ENCODE results near the gene WDR3. TPM values are rescaled to one million over a fixed set of nuclear protein-coding genes. Genes with fewer than 3 reads are reported as not detected.

The WDR3 gene
- total and polyA plus RNA-seq, 2 donors (not counting 3 experiments of a cell fraction or from before 2014, with no cell fraction given), result 12.4 to 27.7 TPM

DNA sequence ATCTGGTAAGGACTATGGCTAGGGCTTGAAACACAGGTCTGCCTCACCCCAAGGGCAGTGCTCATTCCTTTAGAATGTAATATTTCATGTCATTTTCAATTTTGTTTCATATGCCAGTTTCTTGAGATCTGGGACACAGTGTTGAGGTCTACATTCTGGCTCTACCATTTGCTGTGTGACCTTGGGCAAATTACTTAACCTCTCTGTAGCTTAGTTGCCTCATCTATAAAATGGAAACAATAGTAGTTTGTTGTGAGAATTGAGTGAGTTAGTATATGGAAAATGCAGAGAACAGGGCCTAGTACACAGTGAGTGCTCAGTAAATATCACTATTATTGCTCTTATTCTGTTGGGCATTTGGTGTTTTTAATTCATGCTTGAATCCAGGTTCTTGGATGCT, 84.4 kb downstream of the WDR3 start:
- Histone ChIP-seq H3K4me1 (ENCODE audit: control insufficient read depth, extremely low read depth, insufficient read depth, low read length) (no peaks in the 10 kb centered on the region), H3K27ac (ENCODE audit: insufficient read depth, low read depth, low read length) (no peak overlapping the region), H3K36me3 (ENCODE audit: control insufficient read depth in 2 of 2, extremely low read depth in 1 of 2, insufficient read depth in 2 of 2, low read length in 2 of 2) (no peaks in the 10 kb centered on the region), H3K27me3 (ENCODE audit: control insufficient read depth in 2 of 2, insufficient read depth in 2 of 2, low read length in 2 of 2) (no peaks in the 10 kb centered on the region), H3K9me1 (replicated peaks; ENCODE audit: control insufficient read depth, extremely low read depth, insufficient read depth, low read length) (no peaks in the 10 kb centered on the region), H3K4me3 (replicated peaks in 1 of 3; ENCODE audit: insufficient read depth in 1 of 3, low read depth in 1 of 3, low read length in 3 of 3) (no peak overlapping the region), H4K20me1 (replicated peaks; ENCODE audit: control insufficient read depth, extremely low read depth, insufficient read depth, low read length) (no peaks in the 10 kb centered on the region), H3K9me3 (replicated peaks; ENCODE audit: control insufficient read depth, insufficient read depth, low read length) (no peaks in the 10 kb centered on the region), H3K9ac (replicated peaks; ENCODE audit: extremely low read depth, insufficient read depth, low read length) (no peak overlapping the region), H2AFZ (ENCODE audit: low read depth, low read length) (no peak overlapping the region), H3K79me2 (ENCODE audit: control insufficient read depth, insufficient read depth, low read length) (no peaks in the 10 kb centered on the region), H3K4me2 (ENCODE audit: insufficient read depth, low read length) (no peak overlapping the region)
- BruUV-seq (replicated peaks), result no TSS peak
- CTCF ChIA-PET, result no interaction called here
- intact Hi-C loops (cut with micrococcal nuclease), result no loop called here
- TF ChIP-seq FOS (IDR thresholded peaks at IDR 0.05; ENCODE audit: borderline replicate concordance, insufficient read depth, low read length) (no peak), MYC (IDR thresholded peaks at IDR 0.05; ENCODE audit: low read depth, low read length) (no peak), GATA2 (IDR thresholded peaks at IDR 0.05; ENCODE audit: insufficient read depth, insufficient read length, low read depth, low read length) (no peak), POLR2A (IDR thresholded peaks at IDR 0.05; ENCODE audit: low read depth, low read length) (no peak), POLR2AphosphoS5 (IDR thresholded peaks at IDR 0.05; ENCODE audit: insufficient read depth, low read depth, low read length) (no peak), EZH2 (IDR thresholded peaks at IDR 0.05; ENCODE audit: borderline replicate concordance, low read depth, low read length, severe bottlenecking) (no peak), JUN (IDR thresholded peaks at IDR 0.05; ENCODE audit: borderline replicate concordance, insufficient read depth, insufficient read length, low read depth) (no peak)
- TF ChIP-seq, protein P1, sequence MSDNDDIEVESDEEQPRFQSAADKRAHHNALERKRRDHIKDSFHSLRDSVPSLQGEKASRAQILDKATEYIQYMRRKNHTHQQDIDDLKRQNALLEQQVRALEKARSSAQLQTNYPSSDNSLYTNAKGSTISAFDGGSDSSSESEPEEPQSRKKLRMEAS (IDR thresholded peaks at IDR 0.05; ENCODE audit: insufficient read depth, insufficient read length), result no peak
- TF ChIP-seq, protein P2, sequence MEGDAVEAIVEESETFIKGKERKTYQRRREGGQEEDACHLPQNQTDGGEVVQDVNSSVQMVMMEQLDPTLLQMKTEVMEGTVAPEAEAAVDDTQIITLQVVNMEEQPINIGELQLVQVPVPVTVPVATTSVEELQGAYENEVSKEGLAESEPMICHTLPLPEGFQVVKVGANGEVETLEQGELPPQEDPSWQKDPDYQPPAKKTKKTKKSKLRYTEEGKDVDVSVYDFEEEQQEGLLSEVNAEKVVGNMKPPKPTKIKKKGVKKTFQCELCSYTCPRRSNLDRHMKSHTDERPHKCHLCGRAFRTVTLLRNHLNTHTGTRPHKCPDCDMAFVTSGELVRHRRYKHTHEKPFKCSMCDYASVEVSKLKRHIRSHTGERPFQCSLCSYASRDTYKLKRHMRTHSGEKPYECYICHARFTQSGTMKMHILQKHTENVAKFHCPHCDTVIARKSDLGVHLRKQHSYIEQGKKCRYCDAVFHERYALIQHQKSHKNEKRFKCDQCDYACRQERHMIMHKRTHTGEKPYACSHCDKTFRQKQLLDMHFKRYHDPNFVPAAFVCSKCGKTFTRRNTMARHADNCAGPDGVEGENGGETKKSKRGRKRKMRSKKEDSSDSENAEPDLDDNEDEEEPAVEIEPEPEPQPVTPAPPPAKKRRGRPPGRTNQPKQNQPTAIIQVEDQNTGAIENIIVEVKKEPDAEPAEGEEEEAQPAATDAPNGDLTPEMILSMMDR (IDR thresholded peaks at IDR 0.05; ENCODE audit: extremely low read depth in 1 of 2, insufficient read depth in 1 of 2, low read depth in 1 of 2, low read length in 2 of 2), result no peak
- FAIRE-seq (no peak), DNase-seq (ENCODE audit: low read depth, low spot score) (no peak)
- dilution Hi-C loops (cut with MboI; ENCODE audit: extremely low pct_ligation_motif_present, low sequenced_read_pairs), result no loop called here
- POLR2A ChIA-PET, result no interaction called here

Other genes with a start within 250 kb of the WDR3 start
- 20.7 and 21.5 TPM in 2 replicates for gene GDAP2, start 118 bp upstream of the WDR3 start, total RNA-seq
- 3.8 and 4.5 TPM in 2 replicates for gene GDAP2, start 118 bp upstream of the WDR3 start, polyA plus RNA-seq

All from endothelial cell of umbilical vein (primary cell).